22Rv1 (cell line): ENCODE data around the gene UEVLD.

ENCODE experiments used
- ZFX ChIP-seq: fragments of 450-650 bp; IDR thresholded peaks from 2 replicates; pipeline ENCODE4 v1.6.1; 2017; ENCODE audit warnings: antibody characterized with exemption, borderline replicate concordance
- TF ChIP-seq, protein P1 (sequence below): fragments of 450-650 bp; IDR thresholded peaks from 2 replicates; pipeline ENCODE4 v1.5.1; 2017; ENCODE audit warnings: mild to moderate bottlenecking

DNA sequence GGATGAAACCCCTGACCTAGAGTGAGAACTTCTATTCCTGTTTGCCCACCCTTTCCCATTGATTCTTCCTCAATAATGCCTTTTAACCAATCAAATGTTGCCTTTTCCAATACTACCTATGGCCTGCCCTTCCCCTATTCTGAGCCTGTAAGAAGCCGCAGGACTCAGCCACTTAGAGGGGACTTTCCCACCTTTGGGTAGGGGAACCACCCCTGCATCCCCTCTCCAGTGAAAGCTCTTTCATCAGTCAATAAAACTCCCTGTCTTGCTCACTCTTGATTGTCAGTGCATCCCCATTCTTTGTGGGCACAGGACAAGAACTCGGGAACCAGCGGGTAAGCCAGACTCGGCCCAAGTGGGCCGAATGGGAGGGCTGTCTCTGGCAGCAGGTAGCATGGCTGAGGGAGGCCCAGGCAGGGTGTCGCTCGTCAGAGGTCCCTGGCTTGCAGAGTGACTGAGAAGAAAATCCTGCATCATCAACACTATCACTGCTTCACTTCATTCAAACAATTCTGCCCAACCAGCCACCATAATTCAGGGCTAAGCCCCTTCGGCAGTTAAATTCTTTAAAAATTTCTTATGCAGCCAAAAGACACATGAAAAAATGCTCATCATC is 102.5 kb downstream of the UEVLD start:
- TF ChIP-seq, protein P1, sequence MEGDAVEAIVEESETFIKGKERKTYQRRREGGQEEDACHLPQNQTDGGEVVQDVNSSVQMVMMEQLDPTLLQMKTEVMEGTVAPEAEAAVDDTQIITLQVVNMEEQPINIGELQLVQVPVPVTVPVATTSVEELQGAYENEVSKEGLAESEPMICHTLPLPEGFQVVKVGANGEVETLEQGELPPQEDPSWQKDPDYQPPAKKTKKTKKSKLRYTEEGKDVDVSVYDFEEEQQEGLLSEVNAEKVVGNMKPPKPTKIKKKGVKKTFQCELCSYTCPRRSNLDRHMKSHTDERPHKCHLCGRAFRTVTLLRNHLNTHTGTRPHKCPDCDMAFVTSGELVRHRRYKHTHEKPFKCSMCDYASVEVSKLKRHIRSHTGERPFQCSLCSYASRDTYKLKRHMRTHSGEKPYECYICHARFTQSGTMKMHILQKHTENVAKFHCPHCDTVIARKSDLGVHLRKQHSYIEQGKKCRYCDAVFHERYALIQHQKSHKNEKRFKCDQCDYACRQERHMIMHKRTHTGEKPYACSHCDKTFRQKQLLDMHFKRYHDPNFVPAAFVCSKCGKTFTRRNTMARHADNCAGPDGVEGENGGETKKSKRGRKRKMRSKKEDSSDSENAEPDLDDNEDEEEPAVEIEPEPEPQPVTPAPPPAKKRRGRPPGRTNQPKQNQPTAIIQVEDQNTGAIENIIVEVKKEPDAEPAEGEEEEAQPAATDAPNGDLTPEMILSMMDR: no peak
- TF ChIP-seq ZFX: no peak
